NCI-H526 (cell line): Measurements from ENCODE around the gene ANKRD55.
"Not testable (repeated sequence)": the region's sequence is repeated elsewhere in the genome, so short reads cannot be mapped to it uniquely, and the experiment has no call there.

Experiments used
- DNase-seq, 2 experiments: peaks; one replicate each; lab custom pipeline; 2025; lab: John Stamatoyannopoulos, UW

ANKRD55 gene

GRCh38 chr5:56253126-56253525, 20.0 kb upstream of the ANKRD55 start:
- DNase-seq: no peak

- DNase-seq: no peak
Observed at GRCh38 chr5:56251918-56252553, 18.9 kb upstream of the ANKRD55 start.

GRCh38 chr5:56251440-56251839, 18.3 kb upstream of the ANKRD55 start:
- DNase-seq: no peak

DNA sequence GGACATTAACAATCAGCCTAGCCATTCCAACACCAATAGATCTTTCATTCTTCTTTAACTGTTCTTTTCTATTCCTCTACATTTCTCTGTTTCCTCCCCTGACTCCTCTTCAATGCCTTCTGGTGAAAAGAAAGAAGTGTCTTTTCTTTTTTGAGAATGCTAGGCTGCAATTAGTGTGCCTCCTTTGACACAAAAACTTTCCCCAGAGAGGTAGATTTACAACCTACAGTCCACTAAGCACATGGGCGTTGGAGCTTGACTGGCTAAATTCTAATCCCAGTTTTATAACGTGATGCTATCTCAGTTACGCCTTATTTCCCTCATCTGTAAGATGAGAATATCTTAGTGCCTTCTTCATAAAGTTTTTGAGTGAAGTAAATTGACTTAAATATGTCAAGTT, 16.9 kb upstream of the ANKRD55 start:
- DNase-seq: no peak

GRCh38 chr5:56249085-56249484, 16.0 kb upstream of the ANKRD55 start:
- not testable (repeated sequence) for DNase-seq

- no peak for DNase-seq
Observed at GRCh38 chr5:56247592-56247991, 14.5 kb upstream of the ANKRD55 start.

DNA sequence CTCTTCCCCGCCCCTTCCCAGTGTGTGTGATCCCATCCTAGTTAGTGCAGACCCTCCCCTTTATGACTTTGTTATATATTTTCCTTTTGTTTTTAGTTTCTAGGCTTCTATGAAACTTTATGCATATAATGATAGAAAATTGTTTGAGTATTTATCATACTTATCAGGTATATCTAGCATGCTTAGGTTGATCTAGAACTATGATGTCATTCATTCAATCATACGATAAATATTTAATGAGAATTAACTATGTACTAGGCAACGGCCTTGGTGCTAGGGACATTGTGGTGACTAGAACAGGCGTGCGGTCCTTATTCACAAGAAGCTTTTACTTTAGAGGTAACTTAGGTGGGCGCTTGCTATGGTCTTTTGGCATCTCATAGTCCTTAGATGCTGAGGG, 13.6 kb upstream of the ANKRD55 start:
- no peak for DNase-seq

DNA sequence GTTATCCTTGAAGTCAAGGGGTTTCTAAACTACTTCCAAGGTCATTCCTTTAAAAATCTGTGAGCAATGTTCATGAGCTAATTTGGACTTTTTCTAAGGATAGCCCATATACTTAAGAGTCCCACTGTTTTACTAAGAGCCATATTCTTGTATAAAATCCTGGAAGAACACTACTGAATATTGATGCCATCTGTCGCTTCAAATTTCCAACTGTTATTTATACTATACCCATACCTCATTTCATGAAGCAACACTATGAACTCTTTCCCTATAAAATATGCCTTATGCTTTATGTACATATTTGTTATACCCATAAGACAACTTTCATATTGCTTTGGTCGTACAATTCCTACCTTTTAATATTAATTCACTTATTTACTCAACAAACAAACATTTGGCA, 12.4 kb upstream of the ANKRD55 start:
- DNase-seq: no peak

- no peak for DNase-seq
Observed at GRCh38 chr5:56244627-56245026, 11.5 kb upstream of the ANKRD55 start.

GRCh38 chr5:56242271-56242670, 9.1 kb upstream of the ANKRD55 start:
- not testable (repeated sequence) for DNase-seq

- no peak for DNase-seq
Observed at GRCh38 chr5:56232538-56232937, 592 bp downstream of the ANKRD55 start.

DNA sequence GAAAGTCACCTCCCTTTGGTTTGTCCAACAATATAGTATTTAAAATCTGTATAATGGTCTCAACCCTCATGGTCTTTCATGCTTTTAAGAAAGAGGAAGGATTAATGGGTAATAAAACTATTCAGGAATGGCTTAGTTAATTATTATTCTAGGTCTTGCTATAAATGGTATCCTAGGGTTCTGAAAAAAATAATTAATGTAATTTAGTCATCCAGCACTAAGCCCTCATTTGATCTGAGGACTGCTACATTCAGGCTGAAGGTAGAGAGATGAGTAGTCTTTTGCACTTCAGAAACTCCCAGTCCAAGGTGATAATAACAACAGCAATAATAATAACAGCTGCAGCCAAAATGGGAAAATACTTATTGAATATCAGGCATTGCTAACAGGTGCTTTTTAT, 2.6 kb downstream of the ANKRD55 start:
- no peak for DNase-seq

DNA sequence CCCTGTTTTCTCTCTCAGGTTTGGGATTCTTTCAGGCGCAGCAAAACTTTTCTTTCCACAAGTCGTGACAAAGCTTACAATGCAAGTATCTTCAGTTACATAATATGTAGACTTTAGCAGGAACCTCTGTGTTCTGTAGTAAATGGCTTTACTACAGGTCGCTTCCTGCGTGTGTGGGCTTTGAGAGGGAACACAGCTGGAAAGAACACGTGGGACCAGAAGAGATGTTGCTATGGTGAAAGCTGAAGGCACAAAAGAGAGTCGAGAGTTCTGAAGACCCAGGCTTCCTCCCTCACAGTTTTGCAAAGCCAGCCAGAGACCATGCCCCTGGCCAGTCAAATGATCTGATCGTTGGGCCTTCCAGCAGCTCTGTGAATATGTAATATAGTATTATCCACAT, 4.0 kb downstream of the ANKRD55 start:
- no peak for DNase-seq

- DNase-seq: no peak
Observed at GRCh38 chr5:56228631-56229030, 4.5 kb downstream of the ANKRD55 start.

DNA sequence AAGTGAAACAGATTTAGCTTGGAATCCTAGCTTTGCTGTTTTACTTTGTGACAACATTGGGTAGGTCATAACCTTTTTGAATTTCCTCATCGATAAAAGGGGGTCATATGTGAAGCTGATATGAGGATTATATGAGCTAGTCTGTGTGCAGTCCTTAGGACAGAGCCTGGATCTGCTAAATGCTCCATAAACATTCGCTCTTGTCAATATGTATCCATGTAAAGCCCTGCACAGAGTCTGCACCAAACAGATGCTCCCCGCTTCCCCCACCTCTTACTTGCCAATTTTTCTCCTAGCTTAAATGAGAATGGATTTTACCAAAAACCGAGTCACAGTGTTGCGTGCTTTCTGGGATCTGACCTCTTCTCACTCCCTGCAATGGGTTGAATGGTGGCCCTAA, 5.4 kb downstream of the ANKRD55 start:
- no peak for DNase-seq

GRCh38 chr5:56223298-56223697, 9.8 kb downstream of the ANKRD55 start:
- not testable (repeated sequence) for DNase-seq

GRCh38 chr5:56221601-56222000, 11.5 kb downstream of the ANKRD55 start:
- not testable (repeated sequence) for DNase-seq

DNA sequence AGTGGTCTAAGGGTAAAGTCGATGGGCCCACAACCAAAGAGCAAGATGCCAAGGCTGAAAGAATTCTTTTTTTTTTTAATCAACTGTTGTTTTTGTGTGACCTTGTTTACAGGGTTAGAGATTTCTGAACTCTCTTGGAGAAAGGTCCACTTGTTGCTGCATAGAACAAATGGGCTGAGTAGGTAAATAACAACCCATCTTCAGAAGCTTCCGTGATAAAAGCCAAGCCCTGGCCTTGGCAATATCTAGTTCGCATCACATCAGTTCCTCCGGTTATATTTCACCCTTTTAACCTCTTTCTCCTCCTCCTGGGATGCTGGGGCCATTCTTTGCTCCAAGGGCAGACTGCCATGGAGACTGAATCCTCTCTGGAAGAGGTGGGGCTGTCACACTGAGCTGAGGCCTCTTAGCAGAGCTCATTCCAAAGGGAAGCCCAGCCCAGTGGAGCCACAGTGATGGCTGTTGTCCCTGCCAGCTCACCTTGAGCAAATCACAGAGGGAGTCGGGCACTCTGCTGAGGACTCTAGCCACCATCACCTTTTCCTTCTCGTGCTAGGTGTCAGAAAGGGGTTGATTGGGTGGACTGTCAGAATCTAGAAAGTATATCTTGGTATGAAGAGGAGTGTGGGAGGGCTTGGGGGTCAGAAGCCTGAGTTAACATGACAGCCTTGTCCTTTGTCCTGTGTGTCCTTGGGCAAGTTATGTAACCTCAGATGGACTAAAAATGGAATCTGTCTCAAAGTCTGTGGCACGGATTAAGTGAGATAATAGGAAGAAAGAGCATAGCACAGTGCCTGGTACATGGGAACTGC, 17.9 kb downstream of the ANKRD55 start:
- no peak for DNase-seq

GRCh38 chr5:56213886-56214535, 19.1 kb downstream of the ANKRD55 start:
- DNase-seq: not testable (repeated sequence)

GRCh38 chr5:56212130-56212879, 20.8 kb downstream of the ANKRD55 start:
- DNase-seq: no peak

DNA sequence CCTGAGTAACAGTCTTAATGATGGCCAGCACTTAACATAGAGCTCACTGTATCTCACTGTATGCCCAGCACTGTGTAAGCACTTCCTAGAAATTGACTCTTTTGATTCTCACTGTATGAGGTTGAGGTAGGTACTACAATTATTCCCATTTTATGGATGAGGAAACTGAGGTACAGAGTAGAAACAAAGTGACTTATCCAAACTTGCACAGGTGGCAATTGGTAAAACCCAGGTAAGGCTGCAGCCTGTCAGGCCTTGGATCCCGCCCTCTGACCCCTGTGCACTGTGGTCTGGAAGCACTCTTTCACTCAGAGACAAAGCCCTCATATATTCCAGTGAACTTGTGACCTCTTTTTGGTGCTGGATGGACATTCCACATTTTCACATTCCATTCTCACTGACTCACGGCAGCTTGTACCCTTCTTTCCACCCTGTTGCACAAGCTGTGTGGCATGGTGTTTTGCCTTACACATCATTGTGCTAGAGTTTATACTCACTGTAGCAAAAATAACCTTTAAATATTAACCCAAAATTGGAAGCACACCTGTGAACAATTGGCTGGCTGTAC, 21.7 kb downstream of the ANKRD55 start:
- DNase-seq: no peak

GRCh38 chr5:56208681-56209080, 24.4 kb downstream of the ANKRD55 start:
- DNase-seq: no peak
